ENCODE data around the gene TMEM255A.

Gene TMEM255A

DNA sequence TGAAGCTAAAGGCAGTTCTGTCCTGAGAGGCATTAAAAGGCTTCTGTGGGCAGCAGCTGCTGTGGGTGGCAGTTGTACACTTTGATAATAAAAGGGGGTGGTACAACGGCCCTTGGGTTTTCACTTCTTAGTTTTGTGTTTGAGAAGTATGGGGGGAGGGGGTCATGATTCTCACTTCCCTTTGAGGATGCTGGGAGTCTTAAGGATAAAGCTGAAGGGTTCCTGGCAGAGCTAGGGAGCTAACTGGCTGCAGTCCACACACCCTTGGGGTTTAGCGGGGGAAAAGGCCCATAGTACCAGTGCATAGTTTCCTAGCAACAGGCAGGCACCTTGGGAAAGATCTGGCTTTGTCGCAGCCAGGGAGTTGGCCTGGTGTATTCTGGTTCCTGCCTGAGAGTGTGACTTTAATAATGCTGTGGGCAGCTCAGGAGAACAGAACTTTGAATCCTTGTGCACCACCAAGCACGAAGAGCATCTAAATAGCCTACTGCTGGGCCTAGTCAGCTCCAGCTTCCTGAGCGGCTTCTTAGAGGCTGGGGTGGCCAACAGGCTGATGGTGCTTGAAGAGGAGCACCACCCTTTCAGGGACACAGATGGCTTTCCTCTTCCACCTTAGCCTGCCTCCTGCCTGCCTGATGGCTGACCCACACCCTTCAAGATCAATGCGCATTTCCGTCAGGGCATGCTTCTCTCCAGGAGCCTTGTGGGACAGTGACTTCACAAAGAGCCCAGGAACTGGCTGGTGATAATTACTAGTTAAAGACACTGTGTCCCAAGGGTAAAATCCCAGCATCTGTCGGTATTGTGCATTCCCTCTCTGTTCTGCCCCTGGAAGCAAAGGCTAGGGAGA, 48.2 kb downstream of the TMEM255A start:
- no peak for DNase-seq (ENCODE audit: low read depth)

DNA sequence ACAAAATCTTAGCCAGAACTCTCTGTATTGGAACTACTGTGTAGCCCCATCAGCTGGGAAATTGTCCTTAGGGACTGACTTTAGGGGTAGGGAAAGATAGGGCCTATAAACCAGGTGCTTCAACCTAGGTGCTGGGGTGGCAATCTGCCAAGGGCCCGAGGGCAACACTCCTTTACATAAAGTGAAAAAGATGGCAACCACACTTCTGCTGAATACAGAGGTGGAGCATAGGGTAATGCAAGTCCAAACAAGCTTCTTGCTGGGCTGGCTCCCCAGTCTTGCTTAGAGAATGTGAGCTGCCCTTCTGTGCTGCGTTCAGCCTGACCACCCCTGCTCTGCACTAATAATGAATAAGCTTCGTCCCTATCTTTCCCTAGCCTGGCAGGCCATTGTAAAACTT, 50.9 kb downstream of the TMEM255A start:
- DNase-seq (ENCODE audit: low read depth) = no peak

DNA sequence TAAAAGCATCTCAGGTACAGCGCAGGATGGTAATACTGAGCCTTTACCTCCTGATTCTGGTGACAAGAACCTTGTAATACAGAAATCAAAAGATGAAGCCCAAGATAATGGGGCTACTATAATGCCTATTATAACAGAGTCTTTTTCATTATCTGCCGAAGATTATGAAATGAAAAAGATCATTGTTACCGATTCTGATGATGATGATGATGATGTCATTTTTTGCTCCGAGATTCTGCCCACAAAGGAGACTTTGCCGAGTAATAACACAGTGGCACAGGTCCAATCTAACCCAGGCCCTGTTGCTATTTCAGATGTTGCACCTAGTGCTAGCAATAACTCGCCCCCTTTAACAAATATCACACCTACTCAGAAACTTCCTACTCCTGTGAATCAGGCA, 57.5 kb downstream of the TMEM255A start:
- DNase-seq (ENCODE audit: low read depth) = no peak

DNA sequence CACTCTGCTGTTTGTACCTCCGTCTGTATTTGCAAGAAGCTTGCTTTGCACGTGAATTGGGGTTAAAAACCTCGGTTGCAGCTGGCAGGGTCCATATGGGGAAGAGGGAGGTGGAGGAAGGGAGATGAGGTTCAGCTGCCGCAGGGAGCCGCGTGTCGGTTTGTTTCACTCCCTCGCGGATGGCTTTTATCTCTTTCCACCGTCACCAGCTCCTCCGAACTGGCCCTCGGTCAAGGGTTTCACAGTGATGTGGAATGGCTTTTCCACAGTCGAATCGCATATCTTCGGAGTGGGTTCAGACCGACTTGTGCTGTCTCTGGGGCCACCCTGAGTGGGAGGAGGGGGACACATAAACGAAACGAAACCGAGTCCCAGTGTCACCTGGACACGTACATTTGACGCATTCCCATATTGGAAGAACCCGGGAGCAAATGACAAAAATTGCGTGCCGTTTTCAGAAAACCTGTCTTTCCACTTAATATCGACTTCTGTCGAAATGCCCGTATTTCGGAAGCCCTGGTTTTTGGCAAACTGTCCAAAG, 59.7 kb downstream of the TMEM255A start:
- DNase-seq (ENCODE audit: low read depth) = no peak

DNA sequence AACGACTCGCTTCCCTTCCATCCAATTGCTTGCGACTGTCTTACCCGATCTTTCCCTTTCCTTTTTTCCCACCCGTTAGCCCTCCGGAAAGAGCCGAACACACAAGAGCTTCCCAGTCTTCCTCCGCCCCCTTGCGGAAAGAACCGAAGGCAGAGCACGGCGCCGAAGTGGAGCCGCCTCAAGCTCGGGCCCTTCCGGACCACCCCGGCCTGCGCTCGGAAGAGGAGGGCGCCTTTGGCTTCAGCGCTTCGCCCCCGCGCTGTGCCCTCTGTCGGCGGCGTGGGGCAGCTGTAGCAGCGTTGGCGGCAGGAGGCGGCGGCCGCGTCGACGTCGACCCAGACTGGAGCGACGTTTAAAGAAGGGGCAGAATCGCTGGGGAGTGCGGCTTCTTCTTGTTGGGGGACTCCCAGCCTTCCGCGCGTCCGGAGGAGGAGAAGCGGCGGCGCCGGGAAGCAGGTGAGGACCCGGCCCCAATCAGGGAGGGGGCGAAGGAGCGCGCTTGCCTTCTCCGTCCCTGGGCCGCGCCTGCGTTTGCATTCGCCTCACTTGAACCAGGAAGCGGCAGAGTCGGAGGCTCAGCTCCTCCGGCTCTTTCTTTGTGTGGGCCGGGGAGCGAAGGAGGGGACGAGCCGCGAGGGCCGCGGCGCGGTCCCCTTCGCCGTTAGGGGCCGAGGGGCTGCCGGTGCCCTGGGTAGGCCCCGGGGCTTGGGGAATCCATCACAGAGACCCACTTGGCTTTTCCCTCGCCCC, 60.6 kb downstream of the TMEM255A start, which contains the start of gene ZBTB33:
TSS of gene ZBTB33 (plus strand) at position 291 of the 750 bp plus-strand sequence. CDS start 2,604 bp downstream, outside the sequence.
- peak; percentile 70 for DNase-seq (ENCODE audit: low read depth)

DNA sequence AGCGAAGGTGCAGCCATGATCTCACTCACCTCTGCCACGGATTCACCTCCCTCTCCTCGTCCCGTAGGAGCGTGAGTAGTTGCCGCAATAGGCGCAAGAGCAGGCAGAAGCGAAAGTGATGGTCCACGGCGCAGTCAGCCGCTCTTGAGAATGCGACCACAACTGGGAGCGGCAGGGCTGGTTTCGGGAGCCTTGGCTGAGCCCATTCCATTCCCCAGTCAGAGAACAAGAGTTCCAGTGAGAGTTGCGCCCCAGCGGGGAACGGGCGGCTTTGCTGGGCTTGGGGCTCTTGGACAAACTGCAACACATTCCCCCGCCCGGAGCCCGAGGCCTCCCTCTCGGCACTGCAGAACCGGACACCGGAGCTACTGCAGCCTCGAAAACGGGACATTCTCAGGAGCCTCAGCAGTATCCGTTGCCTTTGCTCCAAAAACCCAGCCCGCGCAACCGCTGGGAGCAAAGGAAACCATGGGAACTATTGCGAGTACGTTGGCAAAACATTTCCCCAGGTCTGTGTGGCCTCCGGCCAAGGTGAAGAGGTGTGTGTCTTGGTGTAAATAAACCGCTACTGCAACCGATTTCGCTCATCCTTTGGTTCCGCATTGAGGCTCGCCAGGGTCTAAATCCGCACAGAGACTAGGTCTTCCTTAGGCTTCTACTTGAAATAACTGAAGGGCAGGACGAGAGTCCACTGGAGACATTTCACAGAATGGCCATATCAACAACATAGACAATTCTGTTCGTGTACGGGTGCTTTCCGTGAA, 66.3 kb downstream of the TMEM255A start:
- DNase-seq (ENCODE audit: low read depth) = no peak

DNA sequence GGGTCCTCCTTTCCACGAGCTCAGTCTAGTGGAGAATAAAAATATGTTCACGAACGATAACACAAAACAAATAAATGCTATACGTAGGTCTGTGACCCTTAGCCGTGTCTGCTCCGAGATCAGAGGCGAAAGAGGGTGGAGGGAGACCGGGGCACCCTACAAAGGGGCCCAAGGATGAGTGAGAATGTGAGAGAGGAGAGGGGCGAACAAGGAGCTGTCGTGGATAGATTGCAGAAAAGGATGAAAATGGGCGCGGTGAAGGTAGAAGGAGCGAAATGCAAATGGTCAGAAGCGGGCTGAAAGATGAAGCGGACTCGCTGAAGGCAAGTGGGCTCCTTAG, 66.9 kb downstream of the TMEM255A start:
- no peak for DNase-seq (ENCODE audit: low read depth)

DNA sequence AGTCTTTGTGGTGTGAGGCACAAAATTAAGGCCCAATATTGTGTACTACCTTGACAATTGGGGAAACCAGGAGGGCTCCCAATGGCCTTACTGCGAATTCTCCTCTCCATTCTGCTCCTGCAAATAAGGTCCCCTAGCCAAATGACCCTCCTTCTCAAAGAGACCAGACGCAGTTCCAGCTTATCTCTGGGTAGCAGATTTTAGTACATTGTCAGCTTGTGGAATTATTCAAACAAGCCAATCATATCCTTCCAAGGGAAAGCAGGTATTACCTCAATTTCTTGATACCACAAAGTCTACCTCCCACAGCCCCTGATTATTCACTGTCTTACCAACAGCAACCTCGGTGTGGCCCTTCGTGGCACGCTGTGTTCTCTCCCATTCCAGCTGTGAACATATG, 68.4 kb downstream of the TMEM255A start:
- DNase-seq (ENCODE audit: low read depth) = no peak

DNA sequence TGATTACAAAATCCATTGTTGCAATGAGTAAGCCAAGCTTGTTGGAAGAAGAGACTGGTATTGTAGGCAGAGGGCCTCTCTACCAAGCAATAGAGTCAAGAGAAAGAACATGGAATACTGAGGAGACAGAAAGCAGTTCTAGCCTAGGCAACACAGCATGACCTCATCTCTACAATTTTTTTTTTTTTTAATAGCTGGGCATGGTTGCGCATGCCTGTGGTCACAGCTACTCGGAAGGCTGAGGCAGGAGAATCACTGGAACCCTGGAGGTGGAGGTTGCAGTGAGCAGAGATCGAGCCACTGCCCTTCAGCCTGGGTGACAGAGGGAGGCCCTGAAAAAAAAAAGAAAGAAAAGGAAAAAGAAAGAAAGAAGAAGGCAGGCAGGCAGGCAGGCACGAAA, 72.3 kb downstream of the TMEM255A start:
- DNase-seq (ENCODE audit: low read depth) = no peak

DNA sequence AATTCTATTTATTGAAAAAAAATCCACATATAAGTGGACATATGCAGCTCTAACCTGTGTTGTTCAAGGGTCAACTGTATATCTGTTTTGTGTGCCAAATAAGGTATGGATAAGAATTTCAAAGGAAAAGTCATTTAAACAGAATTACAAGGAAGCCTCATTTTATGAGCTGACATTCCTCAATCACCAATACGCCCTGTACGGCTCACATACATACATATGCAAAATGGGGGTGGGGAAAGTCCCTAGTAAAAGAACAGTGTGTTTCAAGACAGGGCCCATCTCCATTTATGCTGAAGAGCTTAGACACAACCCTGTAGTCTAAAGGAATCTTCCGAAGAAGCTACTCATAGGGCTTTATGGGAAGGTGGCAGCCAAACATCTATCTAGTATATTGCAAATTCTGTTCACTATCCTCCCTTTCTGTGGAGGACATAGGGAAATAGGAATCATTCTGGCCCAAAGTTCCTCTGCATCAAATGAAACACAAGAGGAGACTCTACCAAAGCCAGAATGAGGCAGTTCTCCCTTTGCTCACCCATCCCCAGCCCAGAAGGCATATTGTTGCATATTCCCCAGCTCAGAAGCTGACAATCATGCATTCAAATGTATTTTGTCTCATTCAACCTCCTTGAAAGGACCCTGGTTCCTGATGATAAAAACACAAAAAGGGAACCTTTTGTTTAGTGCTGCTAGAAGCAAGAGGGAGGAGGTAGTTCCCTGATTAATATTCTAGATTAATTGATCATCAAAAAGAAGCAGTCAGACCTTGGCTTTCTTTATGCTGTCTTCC, 74.4 kb downstream of the TMEM255A start:
- no peak for DNase-seq (ENCODE audit: low read depth)

DNA sequence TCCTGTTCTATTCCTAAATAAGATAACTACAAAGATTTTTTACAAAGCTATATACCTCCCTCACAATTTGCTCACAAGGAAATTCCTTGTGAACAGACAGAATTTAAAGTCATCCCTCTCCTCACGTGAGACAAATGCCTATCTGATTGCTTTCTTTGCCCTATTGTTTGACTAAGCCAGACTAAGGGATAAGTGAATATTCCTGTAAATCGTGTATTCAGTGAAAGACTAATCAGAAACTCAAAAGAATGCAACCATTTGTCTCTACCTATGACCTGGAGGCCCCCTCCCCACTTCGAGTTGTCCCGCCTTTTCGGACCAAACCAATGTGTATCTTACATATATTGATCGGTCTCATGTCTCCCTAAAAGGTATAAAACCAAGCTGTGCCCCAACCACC, 76.0 kb downstream of the TMEM255A start:
- no peak for DNase-seq (ENCODE audit: low read depth)

DNA sequence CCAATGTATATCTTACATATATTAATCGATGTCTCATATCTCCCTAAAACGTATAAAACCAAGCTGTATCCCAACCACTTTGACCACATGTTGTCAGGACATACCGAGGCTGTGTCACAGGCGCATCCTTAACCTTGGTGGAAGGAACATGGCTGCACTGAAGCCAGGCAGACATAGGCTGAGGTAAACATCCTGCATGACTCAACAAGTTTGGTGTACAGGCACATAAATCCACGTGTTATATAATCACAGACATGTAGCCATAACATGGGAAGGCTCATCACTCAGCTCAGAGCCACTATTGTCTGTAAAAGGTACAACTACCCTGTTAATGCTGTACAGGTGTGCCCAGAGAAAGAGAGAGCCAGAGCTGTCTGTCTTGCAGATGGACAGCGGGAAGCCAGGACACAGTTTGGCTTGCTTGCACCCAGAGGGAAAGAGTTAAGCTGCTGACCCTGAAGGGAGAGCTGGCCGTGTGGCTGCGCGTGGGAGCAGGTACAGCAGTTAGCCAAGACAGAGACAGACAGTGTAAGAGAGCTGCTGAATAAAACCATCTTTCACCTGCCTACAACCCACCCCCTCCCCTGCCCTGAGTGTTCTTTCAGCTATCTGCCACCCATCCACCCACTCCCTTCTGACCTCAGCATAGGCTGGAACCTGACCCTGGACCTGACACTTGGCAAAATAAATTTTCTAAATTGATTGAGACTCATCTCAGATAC, 82.9 kb downstream of the TMEM255A start:
- no peak for DNase-seq (ENCODE audit: low read depth)

DNA sequence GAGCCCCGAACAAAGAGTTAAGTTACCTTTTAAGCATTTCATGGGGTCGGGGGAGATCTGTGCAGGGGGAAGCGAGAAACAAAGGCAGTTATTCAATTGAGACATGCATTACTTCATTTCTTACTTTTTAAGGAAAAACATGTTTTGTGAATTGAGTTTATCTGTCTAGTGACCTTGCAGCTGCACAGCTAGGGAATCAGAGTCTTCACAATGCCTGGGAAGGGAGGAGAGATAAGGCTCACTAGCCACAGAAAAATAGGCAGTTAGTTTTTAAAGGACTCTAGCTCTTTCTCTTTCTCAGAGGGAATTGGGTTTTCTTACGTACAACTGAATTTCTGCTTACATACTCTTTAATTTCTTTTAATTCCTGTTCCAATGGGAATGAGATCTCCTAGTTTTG, 86.9 kb downstream of the TMEM255A start:
- no peak for DNase-seq (ENCODE audit: low read depth)

DNA sequence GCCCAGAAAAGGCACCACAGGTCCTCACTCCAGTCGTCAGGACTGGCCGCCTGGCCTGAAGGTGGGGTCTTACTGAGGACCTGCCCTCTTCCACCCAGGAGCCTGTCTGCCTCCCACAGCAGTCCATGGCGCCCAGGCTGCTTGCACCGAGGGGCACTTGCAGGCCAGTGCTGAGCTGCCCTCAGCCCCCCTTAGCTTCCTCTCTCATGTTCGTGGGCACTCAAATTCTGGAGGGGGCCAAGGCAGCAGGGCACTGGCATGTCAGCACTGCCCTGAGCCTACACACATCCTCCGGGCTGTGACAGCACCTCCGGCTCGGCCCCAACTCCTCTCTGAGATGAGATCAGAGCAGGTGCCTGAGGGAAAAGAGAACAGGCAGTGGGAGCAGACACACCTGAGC, 87.9 kb downstream of the TMEM255A start:
- no peak for DNase-seq (ENCODE audit: low read depth)

DNA sequence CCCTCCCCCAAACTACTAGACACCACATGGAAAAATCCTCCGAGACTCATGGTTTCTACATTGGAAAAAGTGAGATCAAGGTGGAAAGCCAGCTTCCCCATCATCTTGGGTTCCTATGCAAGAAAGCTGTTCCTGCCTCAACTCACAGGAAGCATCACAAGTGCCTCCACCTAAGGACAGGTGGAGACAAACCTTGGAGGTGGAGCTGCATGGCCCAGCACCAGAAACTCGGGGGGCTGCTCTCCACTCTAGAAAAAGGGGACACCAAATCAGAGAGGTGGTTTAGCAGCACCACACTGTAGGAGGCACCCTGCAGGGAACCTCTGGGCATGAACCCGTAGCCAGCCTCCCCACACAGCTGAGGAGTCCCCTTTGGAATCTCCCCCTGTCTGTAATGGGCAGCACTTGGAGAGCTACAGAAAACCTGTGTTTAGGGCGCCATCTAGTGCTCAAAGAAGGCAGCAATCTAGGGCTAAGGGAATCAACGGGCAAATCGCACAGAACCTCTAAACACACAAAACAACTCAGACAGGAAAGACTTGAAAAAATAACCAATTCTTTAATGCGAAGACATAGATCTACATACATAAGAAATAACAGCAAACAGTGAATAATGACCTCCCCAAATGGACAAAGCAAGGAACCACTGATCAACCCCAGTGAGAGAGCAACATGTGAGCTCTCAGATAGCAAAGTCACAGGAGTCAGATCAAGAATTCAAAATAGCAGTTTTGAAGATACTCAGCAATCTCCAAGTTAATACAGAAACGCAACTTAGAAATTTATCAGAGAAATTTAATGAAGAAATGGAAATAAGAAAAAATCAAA, 97.6 kb downstream of the TMEM255A start:
- DNase-seq (ENCODE audit: low read depth) = peak; percentile 17
